Stimulated activated CD8-positive, alpha-beta memory T cell treated with anti-CD3 and anti-CD28 coated beads, Interleukin-7, amount 100 ng/mL, for 48 hours (primary cell): Measurements from ENCODE around the gene TM9SF4.
"Not testable (repeated sequence)": the region's sequence is repeated elsewhere in the genome, so short reads cannot be mapped to it uniquely, and the experiment has no call there.

Experiments
- DNase-seq, 2 donors: peaks; one replicate each; pipeline ENCODE4 v3.0.0-alpha.2; 2020; ENCODE audit warnings: low read depth in 1 of 2; ENCODE audit errors: extremely low read depth in 1 of 2

Gene TM9SF4

DNA sequence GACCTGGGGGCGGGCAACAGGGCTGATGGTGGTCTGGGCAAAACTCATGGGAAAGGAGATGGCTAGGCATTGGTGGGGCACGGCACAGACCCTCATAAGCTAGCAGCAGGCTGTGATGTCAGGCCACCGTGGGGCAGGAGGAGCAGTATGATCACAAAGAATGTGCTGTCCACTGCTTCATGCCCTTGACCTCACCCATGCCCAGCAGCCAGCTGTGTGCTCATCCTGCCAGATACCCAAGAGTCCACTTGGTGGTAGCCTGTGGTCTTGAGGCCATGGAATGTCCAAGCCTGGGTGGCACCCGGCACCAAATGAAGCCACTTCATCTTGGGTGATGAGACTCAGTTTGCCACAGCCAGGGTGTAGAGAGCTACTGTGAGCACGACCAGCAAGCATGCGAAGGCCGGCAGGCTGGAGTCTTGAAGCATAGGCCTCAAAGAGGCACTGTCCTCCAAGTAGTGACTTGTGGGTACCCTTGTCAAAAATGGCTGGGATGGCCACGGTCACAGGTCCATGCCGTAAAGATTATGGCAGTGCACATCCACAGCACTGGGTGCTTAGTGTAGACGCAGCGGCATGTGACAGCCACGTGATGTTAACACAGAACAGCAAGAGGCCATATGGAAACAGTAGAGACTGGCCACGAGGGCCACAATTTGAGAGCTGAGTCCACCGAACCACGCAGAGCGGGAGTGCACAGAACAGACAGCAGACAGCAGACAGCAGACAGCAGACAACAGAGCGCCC is 79.0 kb downstream of the TM9SF4 start:
- no peak for DNase-seq

GRCh38 chr20:32189123-32189410 is 79.6 kb downstream of the TM9SF4 start:
- DNase-seq: no peak

- no peak for DNase-seq
Measured at GRCh38 chr20:32189691-32190615, 80.4 kb downstream of the TM9SF4 start.

GRCh38 chr20:32190616-32191415 is 81.3 kb downstream of the TM9SF4 start:
- no peak for DNase-seq

GRCh38 chr20:32191422-32191821 is 81.9 kb downstream of the TM9SF4 start:
- no peak for DNase-seq

DNA sequence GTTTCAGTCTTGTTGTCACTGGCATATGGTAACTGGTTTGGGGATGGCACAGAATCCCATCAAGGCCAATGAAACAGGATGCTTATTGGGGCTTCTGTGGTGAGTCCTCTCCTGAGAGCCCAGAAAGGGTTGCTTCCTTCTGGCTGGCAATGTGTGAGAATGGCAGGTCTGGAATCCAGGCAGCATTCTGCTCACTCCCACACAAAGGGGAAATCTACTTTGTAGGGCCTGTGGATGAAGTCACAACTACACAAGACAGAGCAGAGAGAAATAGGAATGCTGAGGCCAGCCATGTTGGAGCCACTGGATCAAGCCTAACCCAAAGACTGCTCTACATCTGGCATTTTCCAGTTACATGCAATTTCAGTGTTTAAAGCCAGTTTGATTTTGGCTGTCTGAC is 82.4 kb downstream of the TM9SF4 start:
- DNase-seq: no peak

DNA sequence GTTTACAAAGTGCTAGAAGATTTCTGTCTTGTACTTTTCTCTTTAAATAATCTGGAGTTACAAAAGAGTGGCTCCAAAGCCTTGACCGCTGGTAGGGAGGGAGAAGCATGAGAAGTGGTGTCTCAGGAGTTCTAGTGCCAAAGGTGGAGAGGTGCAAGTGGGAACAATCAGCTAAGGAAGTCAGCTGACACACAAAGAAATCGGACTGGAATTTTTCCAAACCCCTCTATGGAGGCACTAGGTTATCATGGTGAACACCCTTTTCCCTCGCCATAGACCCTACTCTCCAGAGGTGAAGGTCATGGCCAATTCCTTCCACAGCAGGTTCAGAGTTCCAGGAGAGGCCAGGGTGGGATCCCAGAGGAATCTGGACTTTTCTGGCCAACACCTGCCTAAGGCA is 83.2 kb downstream of the TM9SF4 start:
- DNase-seq: no peak

GRCh38 chr20:32193336-32193735 is 83.8 kb downstream of the TM9SF4 start:
- not testable (repeated sequence) for DNase-seq

GRCh38 chr20:32193996-32194395 is 84.5 kb downstream of the TM9SF4 start:
- DNase-seq: no peak

GRCh38 chr20:32195581-32195980 is 86.1 kb downstream of the TM9SF4 start:
- DNase-seq: no peak

- DNase-seq: not testable (repeated sequence)
Measured at GRCh38 chr20:32196613-32197012, 87.1 kb downstream of the TM9SF4 start.

GRCh38 chr20:32197136-32197535 is 87.6 kb downstream of the TM9SF4 start:
- DNase-seq: not testable (repeated sequence)

DNA sequence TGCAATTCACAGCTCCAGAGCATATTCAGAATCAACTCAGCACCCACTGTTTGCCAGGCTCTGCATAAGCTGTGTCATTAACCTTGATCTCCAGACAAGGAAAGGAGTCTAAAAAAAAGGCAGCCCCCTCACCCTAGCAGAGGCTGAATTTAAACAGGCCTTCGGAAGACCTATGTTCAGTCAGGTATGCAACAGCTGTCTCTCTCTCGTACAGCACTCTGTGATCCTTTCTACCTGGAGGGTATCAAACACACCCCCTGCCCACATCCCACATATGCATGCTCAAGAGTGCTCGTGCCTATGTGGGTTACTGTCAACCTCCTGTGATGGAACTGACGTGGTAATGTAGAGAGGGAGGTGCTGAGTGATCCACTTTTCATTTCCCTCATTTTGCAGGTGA is 89.5 kb downstream of the TM9SF4 start:
- no peak for DNase-seq

GRCh38 chr20:32201296-32201976 is 91.9 kb downstream of the TM9SF4 start:
- DNase-seq: no peak

- DNase-seq: no peak
Measured at GRCh38 chr20:32201977-32202363, 92.5 kb downstream of the TM9SF4 start.

GRCh38 chr20:32203356-32204204 is 94.1 kb downstream of the TM9SF4 start:
- no peak for DNase-seq

DNA sequence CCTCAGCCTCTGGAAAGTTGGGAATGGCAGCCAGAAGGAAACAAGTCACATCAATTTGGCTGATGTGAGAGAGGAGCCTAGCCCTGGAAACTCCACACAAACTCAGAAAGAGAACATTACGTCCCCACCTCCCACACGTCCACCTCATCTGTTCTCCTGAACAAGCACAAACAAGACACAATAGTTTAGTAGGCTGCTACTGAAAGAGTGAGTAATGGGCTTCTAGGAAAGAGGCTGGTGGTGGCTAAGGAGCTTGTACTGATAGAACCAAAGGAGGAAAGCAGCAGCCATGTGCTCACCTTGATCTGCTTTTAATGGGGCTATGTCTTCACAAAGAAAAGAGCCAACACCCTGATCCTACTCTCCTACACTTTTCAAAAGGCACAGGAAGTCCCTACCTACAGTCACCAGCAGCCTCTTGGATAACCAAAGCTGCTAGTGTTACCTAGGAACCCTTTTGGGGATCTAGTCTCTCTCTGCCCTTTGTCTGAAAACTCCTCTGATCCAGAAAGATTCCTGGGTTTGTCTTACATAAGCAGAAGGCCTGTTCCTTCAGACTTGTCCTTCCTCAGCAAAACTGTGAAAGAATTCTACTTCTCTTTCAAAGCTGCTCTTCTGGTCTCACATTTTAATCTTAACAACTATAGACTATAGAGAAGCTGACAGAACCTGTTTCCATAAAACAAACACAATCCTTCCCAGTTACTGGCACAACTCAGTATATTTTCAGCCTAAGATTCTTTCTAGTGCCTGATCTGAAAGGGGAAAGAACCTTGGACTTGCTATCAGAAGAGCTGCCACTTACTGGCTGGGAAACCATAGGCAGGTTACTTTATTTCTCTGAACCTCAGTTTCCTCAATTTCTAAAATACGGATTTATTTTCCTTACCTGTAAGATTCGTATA is 94.9 kb downstream of the TM9SF4 start:
- peak in 1 of 2 donors; percentile 85 for DNase-seq

- DNase-seq: no peak
Measured at GRCh38 chr20:32205110-32205842, 95.8 kb downstream of the TM9SF4 start.
